Karpas-422 (cell line): ENCODE data around the gene LYVE1. TPM values are rescaled to one million over a fixed set of nuclear protein-coding genes. Genes with fewer than 3 reads are reported as not detected.

Source experiments
- DNase-seq: peaks from one replicate; pipeline ENCODE4 v3.0.0-alpha.2; 2015
- H2AFZ ChIP-seq: fragments of 200-600 bp; sonication (generic); 2 replicates; pipeline ENCODE4 v1.6.1; 2014; ENCODE audit warnings: antibody characterized with exemption, low read length, mixed read lengths
- H3K27ac ChIP-seq: fragments of 200-600 bp; sonication (generic); 2 replicates; pipeline ENCODE4 v1.5.1; 2014; ENCODE audit warnings: mild to moderate bottlenecking, low read length, moderate library complexity
- H3K27me3 ChIP-seq: fragments of 200-600 bp; sonication (generic); 2 replicates; pipeline ENCODE4 v1.6.1; 2014; ENCODE audit warnings: low read length, mixed read lengths
- H3K36me3 ChIP-seq: fragments of 200-600 bp; sonication (generic); 2 replicates; pipeline ENCODE4 v1.6.1; 2014; ENCODE audit warnings: low read length, mixed read lengths; ENCODE audit not compliant: insufficient read depth
- H3K4me1 ChIP-seq: fragments of 200-600 bp; sonication (generic); 2 replicates; pipeline ENCODE4 v1.6.1; 2014; ENCODE audit warnings: mild to moderate bottlenecking, low read length, mixed read lengths
- H3K4me2 ChIP-seq: fragments of 200-600 bp; sonication (generic); 2 replicates; pipeline ENCODE4 v1.6.1; 2014; ENCODE audit warnings: low read length, low read depth, mild to moderate bottlenecking; ENCODE audit not compliant: poor library complexity, severe bottlenecking
- H3K4me3 ChIP-seq: fragments of 200-600 bp; sonication (generic); 2 replicates; pipeline ENCODE4 v1.5.1; 2014; ENCODE audit warnings: mild to moderate bottlenecking, antibody characterized with exemption, low read length, mixed read lengths
- H3K79me2 ChIP-seq: fragments of 200-600 bp; sonication (generic); 2 replicates; pipeline ENCODE4 v1.6.1; 2014; ENCODE audit warnings: mild to moderate bottlenecking, low read length, mixed read lengths
- H3K9ac ChIP-seq: fragments of 200-600 bp; sonication (generic); 2 replicates; pipeline ENCODE4 v1.6.0; 2014; ENCODE audit warnings: low read length
- H3K9me2 ChIP-seq: fragments of 200-600 bp; sonication (generic), shearing (Covaris generic); replicated peaks from 2 replicates; pipeline ENCODE4 v1.6.0; 2014; ENCODE audit warnings: mild to moderate bottlenecking, low read length, moderate library complexity; ENCODE audit not compliant: insufficient read depth
- H3K9me3 ChIP-seq: fragments of 300-700, 200-600 bp; sonication (generic); 2 replicates; pipeline ENCODE4 v1.6.1; 2014; ENCODE audit warnings: low read length, mixed read lengths
- H4K20me1 ChIP-seq: fragments of 200-600 bp; sonication (generic); 2 replicates; pipeline ENCODE4 v1.6.1; 2014; ENCODE audit warnings: mild to moderate bottlenecking, antibody characterized with exemption, low read length, low read depth; ENCODE audit not compliant: insufficient read depth
- total RNA-seq: library from RNA; depleted of rRNA; stranded (reverse); fragments of >200 nt; shearing (Covaris generic); gene quantifications from 2 replicates; pipeline ENCODE4 v1.2.3, GENCODE V29; 2014; ENCODE audit warnings: low replicate concordance

LYVE1 gene
- total RNA-seq, 1 experiment from 2014 or later = not detected

- Histone ChIP-seq H3K4me2 (no peak overlapping the region), H3K9ac (no peak overlapping the region), H3K79me2 (peaks cover 8% of the 10 kb centered on the region; the same call in 1 of the 2 replicates)
Observed at GRCh38 chr11:10538924-10539323, 29.5 kb downstream of the LYVE1 start.

GRCh38 chr11:10537600-10537999, 30.9 kb downstream of the LYVE1 start:
- H3K9me3 ChIP-seq = no peaks in the 10 kb centered on the region
- no peak for DNase-seq
- H3K36me3 ChIP-seq = no peaks in the 10 kb centered on the region
- no peak overlapping the region for H3K9ac ChIP-seq
- no peak overlapping the region for H3K4me3 ChIP-seq
- no peak overlapping the region for H3K27ac ChIP-seq
- no peaks in the 10 kb centered on the region for H3K27me3 ChIP-seq
- peaks cover 8% of the 10 kb centered on the region; the same call in 1 of the 2 replicates for H3K79me2 ChIP-seq
- no peaks in the 10 kb centered on the region; the same call in 1 of the 2 replicates for H4K20me1 ChIP-seq
- no peaks in the 10 kb centered on the region for H3K9me2 ChIP-seq
- no peak overlapping the region for H3K4me2 ChIP-seq
- peaks cover 22% of the 10 kb centered on the region for H3K4me1 ChIP-seq
- H2AFZ ChIP-seq = no peak overlapping the region

More at GRCh38 chr11:10538924-10539323, 29.5 kb downstream of the LYVE1 start:
- DNase-seq = no peak
- H3K27me3 ChIP-seq = no peaks in the 10 kb centered on the region
- no peaks in the 10 kb centered on the region; the same call in 1 of the 2 replicates for H3K9me3 ChIP-seq
- no peak overlapping the region for H3K27ac ChIP-seq
- no peaks in the 10 kb centered on the region for H3K9me2 ChIP-seq
- H2AFZ ChIP-seq = no peak overlapping the region
- no peak overlapping the region for H3K4me3 ChIP-seq
- H4K20me1 ChIP-seq = no peaks in the 10 kb centered on the region; the same call in 1 of the 2 replicates
- H3K4me1 ChIP-seq = peaks cover 22% of the 10 kb centered on the region
- no peaks in the 10 kb centered on the region for H3K36me3 ChIP-seq

- Histone ChIP-seq H3K4me1 (peaks cover 4% of the 10 kb centered on the region; the same call in 1 of the 2 replicates), H4K20me1 (no peaks in the 10 kb centered on the region), H3K27me3 (no peaks in the 10 kb centered on the region), H2AFZ (no peak overlapping the region), H3K9ac (no peak overlapping the region), H3K27ac (no peak overlapping the region), H3K4me2 (no peak overlapping the region), H3K36me3 (peaks cover 2% of the 10 kb centered on the region; the same call in 1 of the 2 replicates), H3K79me2 (no peaks in the 10 kb centered on the region), H3K9me3 (no peaks in the 10 kb centered on the region), H3K4me3 (no peak overlapping the region), H3K9me2 (no peaks in the 10 kb centered on the region)
- no peak for DNase-seq
Observed at GRCh38 chr11:10534316-10534715, 34.1 kb downstream of the LYVE1 start.

- Histone ChIP-seq H3K9ac (no peak overlapping the region), H3K4me1 (no peaks in the 10 kb centered on the region; the same call in 1 of the 2 replicates), H3K9me2 (no peaks in the 10 kb centered on the region), H3K36me3 (peaks cover 12% of the 10 kb centered on the region), H2AFZ (no peak overlapping the region), H3K4me3 (no peak overlapping the region), H3K9me3 (no peaks in the 10 kb centered on the region), H4K20me1 (no peaks in the 10 kb centered on the region), H3K27ac (no peak overlapping the region), H3K79me2 (no peaks in the 10 kb centered on the region), H3K4me2 (no peak overlapping the region), H3K27me3 (no peaks in the 10 kb centered on the region)
- no peak for DNase-seq
Observed at GRCh38 chr11:10533323-10533722, 35.1 kb downstream of the LYVE1 start.

GRCh38 chr11:10532526-10532925, 35.9 kb downstream of the LYVE1 start:
- Histone ChIP-seq H4K20me1 (no peaks in the 10 kb centered on the region), H3K4me2 (no peak overlapping the region), H3K9ac (no peak overlapping the region), H3K4me1 (no peaks in the 10 kb centered on the region; the same call in 1 of the 2 replicates), H3K4me3 (no peak overlapping the region), H2AFZ (no peak overlapping the region), H3K79me2 (no peaks in the 10 kb centered on the region), H3K9me2 (no peaks in the 10 kb centered on the region), H3K27ac (no peak overlapping the region), H3K27me3 (no peaks in the 10 kb centered on the region), H3K36me3 (peaks cover 13% of the 10 kb centered on the region), H3K9me3 (no peaks in the 10 kb centered on the region)
- no peak for DNase-seq

- peaks cover 13% of the 10 kb centered on the region for H3K36me3 ChIP-seq
- H3K4me2 ChIP-seq = no peak overlapping the region
Observed at GRCh38 chr11:10529279-10529678, 39.2 kb downstream of the LYVE1 start.

GRCh38 chr11:10528121-10528520, 40.3 kb downstream of the LYVE1 start:
- H3K27me3 ChIP-seq = no peaks in the 10 kb centered on the region
- H4K20me1 ChIP-seq = no peaks in the 10 kb centered on the region
- H3K4me1 ChIP-seq = no peaks in the 10 kb centered on the region
- no peak overlapping the region for H3K4me3 ChIP-seq
- no peak overlapping the region for H2AFZ ChIP-seq
- H3K79me2 ChIP-seq = no peaks in the 10 kb centered on the region
- no peak overlapping the region for H3K27ac ChIP-seq
- no peaks in the 10 kb centered on the region for H3K9me2 ChIP-seq
- H3K9ac ChIP-seq = no peak overlapping the region
- H3K36me3 ChIP-seq = peaks cover 20% of the 10 kb centered on the region
- no peak for DNase-seq
- H3K4me2 ChIP-seq = no peak overlapping the region
- no peaks in the 10 kb centered on the region for H3K9me3 ChIP-seq

More at GRCh38 chr11:10529279-10529678, 39.2 kb downstream of the LYVE1 start:
- no peak overlapping the region for H3K9ac ChIP-seq
- no peaks in the 10 kb centered on the region for H3K27me3 ChIP-seq
- H3K27ac ChIP-seq = no peak overlapping the region
- no peaks in the 10 kb centered on the region for H3K9me2 ChIP-seq
- H3K79me2 ChIP-seq = no peaks in the 10 kb centered on the region
- H2AFZ ChIP-seq = no peak overlapping the region
- no peak overlapping the region for H3K4me3 ChIP-seq
- H4K20me1 ChIP-seq = no peaks in the 10 kb centered on the region
- no peaks in the 10 kb centered on the region for H3K4me1 ChIP-seq
- no peaks in the 10 kb centered on the region for H3K9me3 ChIP-seq
- DNase-seq = no peak

- Histone ChIP-seq H2AFZ (no peak overlapping the region), H4K20me1 (no peaks in the 10 kb centered on the region), H3K9me2 (no peaks in the 10 kb centered on the region), H3K4me3 (no peak overlapping the region), H3K27ac (no peak overlapping the region), H3K4me1 (no peaks in the 10 kb centered on the region), H3K4me2 (no peak overlapping the region), H3K9me3 (no peaks in the 10 kb centered on the region), H3K36me3 (peaks cover 22% of the 10 kb centered on the region), H3K79me2 (no peaks in the 10 kb centered on the region), H3K27me3 (no peaks in the 10 kb centered on the region), H3K9ac (no peak overlapping the region)
- DNase-seq = no peak
Observed at GRCh38 chr11:10526974-10527918, 41.2 kb downstream of the LYVE1 start.
